Breast epithelium (tissue), 4 donors: ENCODE measurements around the gene PRDX2. TPM values are rescaled to one million over a fixed set of nuclear protein-coding genes. Genes with fewer than 3 reads are reported as not detected.

Source experiments
- DNase-seq, 2 donors: peaks; one replicate each; pipeline ENCODE4 v3.0.0-alpha.2; 2019; ENCODE audit warnings: low spot score in 2 of 2
- H3K27ac ChIP-seq, 2 donors: fragments of 200-600 bp; sonication (generic) in 1 of 2; one replicate each; pipeline ENCODE4 v1.5.1; 2016 to 2019; ENCODE audit warnings: mild to moderate bottlenecking in 1 of 2
- H3K27me3 ChIP-seq, 2 donors: fragments of 200-600 bp; sonication (generic) in 1 of 2; one replicate each; pipeline versions ENCODE4 v1.5.1 to v1.6.0; 2017 to 2019; ENCODE audit warnings: control low read depth in 1 of 2, mild to moderate bottlenecking in 1 of 2
- H3K36me3 ChIP-seq: fragments of 200-600 bp; one replicate; pipeline ENCODE4 v1.5.1; 2019
- H3K4me1 ChIP-seq, 2 donors: fragments of 200-600 bp; sonication (generic); one replicate each; pipeline ENCODE4 v1.5.1; 2016 to 2019; ENCODE audit warnings: control low read depth in 1 of 2
- H3K4me3 ChIP-seq, 3 donors: fragments of 200-600 bp; sonication (generic); 1 replicate in 2 of 3; 2 replicates in 1 of 3; pipeline ENCODE4 v1.5.1; 2016 to 2019; ENCODE audit warnings: mild to moderate bottlenecking in 3 of 3, moderate library complexity in 2 of 3
- H3K9me3 ChIP-seq, 2 donors: fragments of 200-600 bp; sonication (generic) in 1 of 2; one replicate each; pipeline ENCODE4 v1.5.1; 2016 to 2019; ENCODE audit warnings: control low read depth in 1 of 2
- CTCF ChIP-seq, 3 donors: fragments of 450-650 bp; IDR thresholded peaks; one replicate each; pipeline ENCODE4 v1.5.1; 2016 to 2017; ENCODE audit warnings: antibody characterized with exemption in 3 of 3, mild to moderate bottlenecking in 3 of 3, moderate library complexity in 3 of 3
- POLR2A ChIP-seq: fragments of 450-650 bp; IDR thresholded peaks from one replicate; pipeline ENCODE4 v1.6.1; 2016; ENCODE audit warnings: antibody characterized with exemption, mild to moderate bottlenecking, moderate library complexity
- POLR2AphosphoS5 ChIP-seq, 3 donors: sonication (generic); formaldehyde crosslinking; IDR thresholded peaks; one replicate each; pipeline ENCODE4 v1.6.1; 2017; ENCODE audit warnings: antibody characterized with exemption in 3 of 3
- intact Hi-C: fragments of 100-400 bp; cut with DNase I; formaldehyde crosslinking; loops from one replicate; pipeline ENCODE4 v1.15.1; 2023; ENCODE audit warnings: low total_unique reads
- total RNA-seq, 3 donors: library from RNA; depleted of rRNA; stranded (reverse); fragments of >200 nt; gene quantifications; one replicate each; pipeline ENCODE4 v1.1.0, GENCODE V29; 2016

The PRDX2 gene
- total RNA-seq, 3 donors from 2014 or later, result 150 to 199 (median 199) TPM

- no peak for DNase-seq
- TF ChIP-seq POLR2AphosphoS5 (IDR thresholded peaks at IDR 0.05) (no peak), POLR2A (no peak), CTCF (IDR thresholded peaks at IDR 0.05) (no peak)
- intact Hi-C loops, result no loop called here
- H3K36me3 ChIP-seq, result no peaks in the 10 kb centered on the region
- no peaks in the 10 kb centered on the region for H3K27me3 ChIP-seq
- peaks cover 18 to 44% of the 10 kb centered on the region in 2 donors for H3K4me1 ChIP-seq
- H3K9me3 ChIP-seq, result no peaks in the 10 kb centered on the region
- H3K27ac ChIP-seq, result peak overlapping the region; percentile 98 to 100
- H3K4me3 ChIP-seq, result no peak overlapping the region
Measured at GRCh38 chr19:12785431-12786031, 16.1 kb downstream of the PRDX2 start.

GRCh38 chr19:12784871-12785430, 16.6 kb downstream of the PRDX2 start:
- TF ChIP-seq POLR2AphosphoS5 (IDR thresholded peaks at IDR 0.05) (peak in 1 of 3 donors; percentile 1), POLR2A (no peak)
- intact Hi-C loops, result no loop called here
- peaks cover 18 to 44% of the 10 kb centered on the region in 2 donors for H3K4me1 ChIP-seq
- no peaks in the 10 kb centered on the region for H3K27me3 ChIP-seq
- no peaks in the 10 kb centered on the region for H3K36me3 ChIP-seq
- H3K9me3 ChIP-seq, result no peaks in the 10 kb centered on the region
- H3K27ac ChIP-seq, result peak overlapping the region; percentile 98 to 100
- H3K4me3 ChIP-seq, result no peak overlapping the region
- DNase-seq, result no peak

GRCh38 chr19:12784394-12784870, 17.2 kb downstream of the PRDX2 start:
- Histone ChIP-seq H3K9me3 (no peaks in the 10 kb centered on the region), H3K4me3 (peak overlapping the region in 1 of 3 donors; percentile 65), H3K27me3 (no peaks in the 10 kb centered on the region), H3K36me3 (no peaks in the 10 kb centered on the region), H3K4me1 (peaks cover 14 to 44% of the 10 kb centered on the region in 2 donors), H3K27ac (peak overlapping the region; percentile 98 to 100)
- DNase-seq, result no peak
- intact Hi-C loops, result no loop called here
- TF ChIP-seq CTCF (IDR thresholded peaks at IDR 0.05) (no peak), POLR2AphosphoS5 (IDR thresholded peaks at IDR 0.05) (peak in 1 of 3 donors; percentile 7)

GRCh38 chr19:12783849-12784393, 17.7 kb downstream of the PRDX2 start:
- intact Hi-C loops, result no loop called here
- DNase-seq, result peak in 1 of 2 donors; percentile 69
- Histone ChIP-seq H3K36me3 (no peaks in the 10 kb centered on the region), H3K27me3 (no peaks in the 10 kb centered on the region), H3K27ac (peak overlapping the region; percentile 98 to 100), H3K4me3 (peak overlapping the region; percentile 45 to 65 (median 61)), H3K9me3 (no peaks in the 10 kb centered on the region), H3K4me1 (peaks cover 16 to 39% of the 10 kb centered on the region in 2 donors)
- TF ChIP-seq CTCF (IDR thresholded peaks at IDR 0.05), result no peak
- no peak for TF ChIP-seq POLR2AphosphoS5 (IDR thresholded peaks at IDR 0.05)
- TF ChIP-seq POLR2A, result no peak

- peak overlapping the region; percentile 98 to 100 for H3K27ac ChIP-seq
- H3K4me1 ChIP-seq, result peaks cover 18 to 33% of the 10 kb centered on the region in 2 donors
- no peak for DNase-seq
- no peaks in the 10 kb centered on the region for H3K27me3 ChIP-seq
- peak overlapping the region; percentile 45 to 65 (median 61) for H3K4me3 ChIP-seq
- intact Hi-C loops, result no loop called here
- no peaks in the 10 kb centered on the region for H3K36me3 ChIP-seq
- TF ChIP-seq POLR2AphosphoS5 (IDR thresholded peaks at IDR 0.05), result no peak
- no peak for TF ChIP-seq POLR2A
- TF ChIP-seq CTCF (IDR thresholded peaks at IDR 0.05), result no peak
- no peaks in the 10 kb centered on the region for H3K9me3 ChIP-seq
Measured at GRCh38 chr19:12783291-12783848, 18.2 kb downstream of the PRDX2 start.
